NCI-H2081 treated with DMSO at 0.1 percent for 48 hours (cell line): ENCODE measurements around the gene SMIM38.

Experiments used
- DNase-seq: peaks from one replicate; lab custom pipeline; 2025; lab: John Stamatoyannopoulos, UW

SMIM38 gene

DNA sequence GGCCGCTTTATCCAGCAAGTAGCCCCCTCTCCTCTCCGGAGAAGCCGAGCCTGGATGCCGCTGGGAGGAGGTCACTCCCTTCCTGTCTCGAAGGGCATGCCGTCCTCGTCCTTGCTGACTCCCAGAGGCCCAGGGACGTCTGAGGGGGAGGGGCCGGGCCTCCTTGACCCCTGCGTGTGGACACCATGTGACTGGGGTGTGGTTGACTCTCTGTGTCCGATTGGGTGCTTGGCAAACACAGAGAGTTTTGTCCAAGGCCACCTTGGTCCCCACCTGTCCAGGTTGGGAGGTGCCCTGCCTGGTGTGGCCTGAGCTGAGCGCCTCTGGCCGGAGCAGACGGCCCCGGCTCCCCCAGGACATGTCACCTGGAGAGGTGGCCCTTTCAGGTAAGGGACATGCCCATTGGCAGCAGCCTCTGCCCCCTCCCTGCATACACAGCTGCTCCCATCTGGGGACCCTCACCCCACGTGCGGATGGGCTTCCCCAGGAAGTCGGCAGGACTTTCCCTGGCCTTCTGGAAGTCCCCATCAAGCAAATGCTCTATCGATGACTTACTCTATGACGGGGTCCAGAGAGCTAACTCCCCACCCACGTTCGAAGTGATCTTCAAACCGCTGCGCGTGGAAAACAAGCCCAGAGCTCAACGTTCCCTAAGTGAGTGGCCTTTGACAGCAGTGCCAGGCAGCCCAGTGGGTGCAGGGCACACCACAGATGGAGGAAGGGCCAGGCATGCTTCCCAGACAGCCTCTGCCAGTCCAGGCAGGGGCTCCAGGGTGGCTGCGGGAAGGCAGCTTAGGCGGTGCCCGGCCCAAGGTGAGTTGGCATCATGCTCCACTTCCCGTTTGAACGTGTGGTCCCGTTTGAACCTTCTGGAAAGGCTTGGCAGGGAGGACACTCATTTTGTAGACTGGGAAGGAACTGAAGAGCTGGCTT lies at the start of gene SMIM38:
Gene SMIM38, plus strand, starts transcription at position 634 of the 933 bp plus-strand sequence. CDS start 1,912 bp downstream, outside the sequence.
- DNase-seq = no peak

DNA sequence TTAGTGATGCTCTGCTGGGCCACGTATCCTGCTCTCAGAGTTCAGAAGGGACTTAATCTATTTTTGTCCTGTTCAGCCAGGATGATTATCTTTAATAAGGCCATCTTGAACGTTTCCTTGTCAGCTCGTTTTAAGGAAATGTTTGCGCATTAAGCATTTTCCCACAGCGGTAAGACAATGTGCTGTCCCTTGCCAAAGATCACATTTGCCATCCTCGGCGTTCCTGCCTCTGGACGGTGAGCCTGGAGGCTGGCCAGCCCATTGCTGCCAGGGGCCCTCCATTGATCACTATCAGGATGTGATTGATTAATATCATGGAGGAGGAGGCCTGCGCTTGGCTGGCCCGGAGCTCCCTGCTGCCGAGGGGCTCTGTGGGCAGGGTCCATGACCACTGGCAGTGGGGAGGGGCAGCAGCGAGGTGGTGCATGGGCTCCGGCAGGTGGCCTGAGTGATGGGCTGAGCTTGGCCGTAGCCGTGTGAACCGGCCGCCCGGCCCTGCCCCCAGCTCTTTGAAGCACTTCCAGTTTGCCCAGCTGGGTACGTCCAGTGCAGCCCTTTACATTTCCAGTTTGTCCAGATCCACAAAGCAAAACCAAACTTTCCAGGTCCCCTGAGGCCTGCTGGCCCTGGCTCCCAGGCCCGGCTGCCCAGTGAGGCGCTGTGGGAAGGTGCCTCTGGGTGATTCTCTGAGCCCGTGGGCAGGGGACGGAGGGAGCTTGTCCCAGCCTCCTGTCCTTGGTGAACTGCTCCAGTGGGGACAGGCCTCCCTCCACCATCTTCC lies 49.5 kb upstream of the SMIM38 start:
- no peak for DNase-seq

DNA sequence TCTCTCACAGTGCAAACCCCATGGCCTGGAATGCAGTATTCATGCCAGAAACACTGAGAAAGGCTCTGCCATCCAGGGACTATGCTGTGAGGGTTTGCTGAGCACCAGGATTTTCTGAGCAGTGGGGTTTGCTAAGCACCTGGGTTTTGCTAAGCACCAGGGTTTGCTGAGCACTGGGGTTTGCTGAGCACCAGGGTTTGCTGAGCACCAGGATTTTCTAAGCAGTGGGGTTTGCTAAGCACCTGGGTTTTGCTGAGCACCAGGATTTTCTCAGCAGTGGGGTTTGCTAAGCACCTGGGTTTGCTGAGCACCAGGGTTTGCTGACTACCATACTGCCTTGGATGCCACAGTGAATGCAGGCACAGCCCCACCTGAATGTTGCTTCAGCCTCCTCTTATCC lies 48.3 kb upstream of the SMIM38 start:
- DNase-seq = no peak

DNA sequence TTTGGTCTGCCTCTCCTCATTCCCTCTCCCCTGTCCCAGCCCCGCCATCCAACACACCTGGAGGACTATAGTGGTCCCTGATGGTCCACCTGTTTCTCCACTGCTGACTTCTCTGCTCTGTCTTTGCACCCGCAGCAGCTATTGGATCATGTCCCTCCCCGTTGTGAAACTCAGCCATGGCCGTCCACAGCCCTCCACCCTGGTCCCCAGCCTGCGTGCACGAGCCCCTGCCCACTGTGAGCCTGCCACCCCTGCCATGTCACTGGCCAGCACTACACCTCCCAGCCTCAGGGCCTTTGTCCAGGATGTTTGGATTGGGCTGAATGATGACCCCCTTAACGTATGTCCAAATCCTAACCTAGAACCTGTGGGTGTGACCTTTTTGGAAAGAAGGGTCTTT lies 47.7 kb upstream of the SMIM38 start:
- DNase-seq = no peak

DNA sequence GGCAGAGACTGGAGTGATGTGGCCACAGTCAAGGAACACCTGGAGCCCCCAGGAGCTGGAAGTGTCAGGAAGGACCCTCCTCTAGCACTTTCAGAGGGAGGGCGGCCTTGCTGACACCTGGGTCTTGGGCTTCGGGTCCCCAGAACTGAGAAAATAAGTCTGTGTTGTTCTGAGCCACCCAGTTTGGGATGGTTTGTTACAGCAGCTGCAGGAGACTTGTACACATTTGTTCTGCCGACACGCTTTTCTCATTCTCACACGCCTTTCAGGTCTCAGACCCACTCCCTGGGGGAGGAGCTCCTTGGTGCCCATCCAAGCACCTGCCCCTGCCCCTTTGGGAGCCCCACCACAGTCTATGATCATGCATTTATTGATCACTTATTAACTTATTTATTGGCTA lies 47.2 kb upstream of the SMIM38 start:
- no peak for DNase-seq

DNA sequence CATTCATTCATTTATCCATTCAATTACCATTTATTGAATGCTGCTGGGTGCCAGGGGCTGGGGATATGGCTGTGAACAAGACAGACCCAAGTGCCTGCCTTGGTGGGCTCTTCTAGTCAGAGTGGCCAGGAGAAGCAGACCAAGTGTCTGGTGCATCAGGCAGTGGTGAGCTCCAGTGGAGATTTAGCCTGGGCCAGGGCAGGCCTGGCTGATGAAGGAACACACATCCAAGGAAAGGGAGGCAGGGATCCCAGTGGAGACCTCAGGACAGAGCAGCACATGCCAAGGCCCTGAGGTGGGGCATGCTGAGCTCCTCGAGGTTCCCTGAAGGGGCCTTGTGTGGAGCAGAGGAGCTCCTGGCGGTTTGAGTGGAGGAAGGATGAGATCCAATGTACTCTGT lies 46.6 kb upstream of the SMIM38 start:
- DNase-seq = no peak

DNA sequence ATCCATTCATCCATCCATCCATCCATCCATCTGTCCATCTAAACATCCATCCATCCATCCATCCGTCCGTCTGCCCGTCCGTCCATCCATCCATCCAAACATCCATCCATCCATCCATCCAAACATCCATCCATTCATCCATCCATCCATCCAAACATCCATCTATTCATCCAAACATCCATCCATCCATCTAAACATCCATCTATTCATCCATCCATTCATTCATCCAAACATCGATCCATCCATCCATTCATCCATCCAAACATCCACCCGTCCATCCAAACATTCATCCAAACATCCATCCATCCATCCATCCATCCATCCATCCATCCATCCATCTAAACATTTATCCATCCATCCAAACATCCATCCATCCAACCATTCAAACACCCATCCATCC lies 45.3 kb upstream of the SMIM38 start:
- no peak for DNase-seq

DNA sequence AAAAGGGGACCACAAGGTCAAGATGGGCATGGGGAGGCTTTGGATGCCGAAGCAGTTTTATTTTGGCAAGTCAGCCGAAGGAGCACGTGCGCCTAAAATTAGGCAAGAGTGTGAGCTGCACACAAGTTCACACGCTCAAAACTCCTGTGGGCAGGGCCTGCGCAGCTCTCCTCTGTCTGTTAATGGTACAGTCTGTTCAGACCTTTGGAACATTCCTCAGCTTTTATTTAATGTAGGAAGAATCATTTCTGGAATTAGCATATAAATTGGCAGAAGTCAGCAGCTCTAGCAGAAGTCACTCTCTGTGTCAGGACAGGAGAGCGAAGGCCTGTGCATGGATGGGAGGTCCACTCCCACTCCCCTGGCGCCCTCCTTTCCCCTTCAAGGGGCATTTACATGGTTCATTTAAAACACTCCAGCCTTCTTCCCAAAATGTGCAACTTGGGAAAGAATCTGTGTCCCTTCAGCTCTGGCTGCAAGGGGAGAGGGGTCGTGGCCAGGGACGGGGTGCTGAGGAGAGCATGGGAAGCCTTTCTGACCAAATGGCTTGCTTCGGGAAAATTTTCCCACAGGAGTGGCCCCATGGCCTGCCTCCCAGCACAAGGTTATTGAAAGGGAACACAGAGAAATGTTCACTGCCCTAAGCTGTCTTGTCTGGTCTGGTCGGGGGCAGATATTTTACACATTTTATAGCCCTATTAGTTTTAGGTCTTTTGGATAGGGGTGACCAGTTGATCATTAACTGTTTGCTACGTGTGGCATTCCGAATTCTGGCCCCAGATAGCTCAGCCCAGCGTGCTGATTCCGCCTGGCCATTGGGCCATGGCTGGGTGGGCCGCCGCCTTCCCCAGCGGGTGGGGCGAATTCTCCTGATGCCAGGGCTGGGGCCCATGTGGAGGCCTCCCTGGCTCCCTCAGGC lies 43.9 kb upstream of the SMIM38 start:
- no peak for DNase-seq

DNA sequence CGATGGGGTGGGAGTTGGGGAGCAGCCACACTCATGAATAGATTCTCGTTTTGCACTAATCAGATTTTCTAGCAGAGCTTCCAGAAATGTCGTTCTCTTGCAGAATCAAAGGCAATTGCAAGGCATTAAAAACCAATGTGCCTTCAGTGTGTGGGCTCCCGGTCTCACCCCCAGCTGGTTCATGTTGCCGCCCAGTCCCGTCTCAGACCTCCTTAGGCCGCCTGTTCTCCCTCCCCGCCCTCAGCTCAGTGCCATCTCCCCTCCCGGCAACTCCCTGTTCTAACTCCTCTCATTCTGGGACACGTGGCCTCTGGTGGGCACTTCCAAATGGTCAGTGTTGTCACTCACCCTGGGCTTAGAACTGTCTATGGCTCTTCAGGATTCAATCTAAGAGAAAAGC lies 42.5 kb upstream of the SMIM38 start:
- no peak for DNase-seq

DNA sequence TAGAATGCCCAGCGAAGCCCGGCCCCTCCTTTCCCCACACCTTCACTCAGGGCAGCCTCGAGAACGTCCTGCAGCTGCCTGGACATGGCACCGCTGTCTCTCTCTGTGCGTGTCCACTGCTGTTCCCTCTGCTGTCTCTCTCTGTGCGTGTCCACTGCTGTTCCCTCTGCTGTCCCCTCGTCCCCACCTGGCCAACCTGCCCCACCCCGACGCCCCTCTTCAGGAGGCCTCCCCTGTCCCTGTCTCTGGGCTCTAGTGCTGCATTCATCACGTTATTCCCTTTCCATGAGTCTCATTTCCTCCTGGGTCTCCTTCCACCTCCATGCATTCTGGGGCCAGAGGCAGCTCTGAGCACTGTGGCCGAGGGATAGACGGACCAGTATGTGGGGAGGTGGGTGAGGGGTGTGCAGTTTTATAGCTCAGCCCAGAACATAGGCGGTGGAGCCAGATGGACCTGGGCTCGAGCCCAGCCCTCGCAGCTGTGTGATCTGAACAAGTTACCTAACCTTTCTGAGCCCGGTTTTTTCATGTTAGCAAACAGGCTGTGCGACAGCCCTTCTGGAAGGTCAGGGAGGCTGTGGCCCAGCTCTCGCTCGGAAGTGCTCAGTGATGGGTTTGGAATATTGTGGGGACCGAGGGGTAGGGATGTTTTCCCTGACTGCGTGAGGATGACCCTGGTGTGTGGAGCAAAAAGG lies 41.9 kb upstream of the SMIM38 start:
- no peak for DNase-seq

DNA sequence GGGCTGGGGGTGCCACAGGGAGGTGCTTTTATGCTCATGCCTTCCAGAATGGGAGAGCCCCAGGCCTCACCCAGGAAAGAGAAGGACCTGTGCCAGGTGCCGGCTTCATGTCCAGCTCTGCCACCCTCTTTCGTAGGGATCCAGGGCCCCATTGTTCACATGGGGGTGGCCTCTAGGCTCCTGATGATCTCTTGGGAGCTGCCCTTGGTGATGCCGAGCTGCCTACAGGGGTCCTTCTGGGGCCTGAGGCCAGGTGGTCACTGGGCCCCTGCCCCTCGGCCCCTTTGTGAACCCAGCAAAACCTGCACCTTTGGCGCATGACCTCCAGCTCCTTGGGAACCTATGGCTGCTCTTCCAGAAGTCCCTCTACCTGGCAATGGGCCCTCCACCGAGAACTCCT lies 41.4 kb upstream of the SMIM38 start:
- no peak for DNase-seq

DNA sequence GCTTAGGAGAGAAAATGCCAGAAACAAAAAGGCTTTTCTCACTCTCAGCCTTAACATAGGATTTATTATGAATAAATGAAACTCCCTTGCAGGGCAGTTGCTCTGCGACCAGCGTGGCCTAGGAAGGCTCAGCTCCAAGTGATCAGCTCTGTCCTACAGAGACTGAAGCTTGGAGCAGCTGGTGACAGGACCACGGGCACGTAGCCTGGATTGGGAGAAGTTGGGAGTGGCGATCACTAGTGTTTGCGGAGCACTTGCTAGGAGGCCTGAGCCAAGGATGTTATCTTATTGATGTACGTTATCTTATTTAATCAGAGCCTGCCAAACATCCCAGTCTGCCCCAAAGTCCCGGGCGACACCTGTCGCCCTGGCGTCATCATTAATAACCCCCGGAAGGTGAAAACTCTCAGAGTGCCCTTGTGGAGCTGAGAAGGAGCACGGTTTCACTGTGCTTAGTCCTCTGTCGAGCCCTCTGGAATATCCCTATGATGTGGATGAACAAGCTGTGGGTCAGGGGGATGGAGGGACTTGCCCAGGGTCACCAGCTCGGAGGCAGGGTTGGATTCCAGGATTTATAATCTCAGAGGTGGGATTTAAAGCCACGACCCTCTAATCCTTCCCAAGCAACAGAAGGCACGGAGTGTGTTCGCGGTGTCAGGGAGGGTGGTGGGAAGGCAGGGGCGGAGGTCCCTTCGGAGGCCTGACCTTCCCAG lies 40.8 kb upstream of the SMIM38 start:
- DNase-seq = no peak

DNA sequence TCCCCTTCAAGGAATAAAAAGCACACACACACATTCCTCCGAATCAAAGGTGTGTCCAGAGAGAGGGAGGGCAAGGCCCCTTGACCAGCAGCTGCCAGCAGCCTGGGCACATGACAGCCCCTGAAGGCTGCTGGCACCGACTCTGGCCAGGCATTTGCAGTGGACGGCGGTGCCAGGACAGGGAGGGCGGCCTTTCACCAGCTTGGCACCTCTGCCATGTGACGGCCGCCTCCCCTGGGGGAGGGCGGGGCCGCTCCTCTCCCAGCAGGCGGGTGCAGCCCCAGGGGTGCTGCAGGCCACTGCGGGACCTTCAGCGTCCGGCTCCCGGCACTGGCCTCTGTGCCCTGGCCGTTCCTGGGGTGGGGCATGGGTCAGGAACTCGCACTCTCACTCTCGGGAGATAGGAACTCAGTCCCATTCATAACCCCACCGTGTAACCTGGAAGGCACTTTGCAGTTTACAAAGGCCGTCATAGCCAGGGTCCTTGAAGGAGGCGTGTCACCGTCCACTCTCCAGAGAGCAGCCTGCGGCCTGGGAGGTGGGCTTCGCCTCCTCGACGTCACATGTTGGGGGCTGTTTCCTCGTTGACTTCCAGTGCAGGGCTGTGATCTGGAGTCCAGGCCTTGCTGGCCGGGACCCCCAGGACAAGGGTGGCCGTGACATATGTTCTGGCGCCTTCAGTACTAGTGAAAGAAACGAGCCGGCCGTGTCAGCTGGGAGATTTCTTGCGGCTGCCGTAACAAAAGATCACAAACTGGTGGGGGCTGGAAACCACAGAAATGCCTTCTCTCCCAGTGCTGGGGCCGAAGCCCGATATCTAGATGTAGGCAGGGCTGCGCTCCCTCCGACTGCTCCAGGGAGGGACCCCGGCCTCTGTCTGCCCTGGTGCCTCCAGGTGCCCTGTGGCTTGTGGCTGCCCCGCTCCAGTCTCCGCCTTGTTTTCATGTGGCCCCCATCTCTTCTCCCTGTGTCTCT lies 39.9 kb upstream of the SMIM38 start:
- no peak for DNase-seq

DNA sequence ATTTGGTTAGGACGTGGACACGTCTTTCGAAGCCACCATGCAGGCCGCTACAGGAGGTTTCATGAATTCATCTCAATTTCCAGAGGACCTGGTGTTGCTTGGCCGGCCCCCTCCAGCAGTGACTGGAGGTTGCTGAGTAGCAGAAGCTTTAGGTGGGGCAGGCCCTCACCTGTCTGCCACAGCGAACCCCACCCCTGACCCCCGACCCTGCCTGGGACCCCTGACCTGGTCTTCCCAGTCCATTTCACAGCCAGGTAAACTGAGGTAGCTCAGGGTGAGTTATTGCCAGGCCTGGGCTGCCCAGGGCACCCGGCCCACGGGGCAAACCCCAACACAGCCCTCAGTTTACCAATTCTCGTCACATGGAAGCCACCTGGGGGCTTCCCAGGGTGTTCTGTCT lies 39.1 kb upstream of the SMIM38 start:
- no peak for DNase-seq

DNA sequence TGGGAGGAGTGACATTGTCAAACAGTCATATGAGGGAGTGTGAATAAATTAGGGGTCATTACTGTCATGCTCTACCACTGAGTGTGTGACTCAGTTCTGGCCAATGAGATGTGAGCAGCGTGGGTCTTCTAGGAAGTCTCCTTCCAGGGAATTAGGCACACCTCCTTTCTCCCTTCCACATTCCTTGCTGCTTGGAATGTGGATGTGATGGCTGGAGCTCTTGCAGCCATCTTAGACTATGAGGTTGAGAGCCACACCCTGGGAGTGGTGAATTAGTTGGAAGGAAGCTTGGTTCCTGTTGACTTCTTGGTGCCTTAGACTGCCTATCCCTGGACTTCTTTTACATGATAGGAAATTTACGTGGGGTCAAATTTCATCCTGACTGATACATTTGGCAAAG lies 36.5 kb upstream of the SMIM38 start:
- no peak for DNase-seq

DNA sequence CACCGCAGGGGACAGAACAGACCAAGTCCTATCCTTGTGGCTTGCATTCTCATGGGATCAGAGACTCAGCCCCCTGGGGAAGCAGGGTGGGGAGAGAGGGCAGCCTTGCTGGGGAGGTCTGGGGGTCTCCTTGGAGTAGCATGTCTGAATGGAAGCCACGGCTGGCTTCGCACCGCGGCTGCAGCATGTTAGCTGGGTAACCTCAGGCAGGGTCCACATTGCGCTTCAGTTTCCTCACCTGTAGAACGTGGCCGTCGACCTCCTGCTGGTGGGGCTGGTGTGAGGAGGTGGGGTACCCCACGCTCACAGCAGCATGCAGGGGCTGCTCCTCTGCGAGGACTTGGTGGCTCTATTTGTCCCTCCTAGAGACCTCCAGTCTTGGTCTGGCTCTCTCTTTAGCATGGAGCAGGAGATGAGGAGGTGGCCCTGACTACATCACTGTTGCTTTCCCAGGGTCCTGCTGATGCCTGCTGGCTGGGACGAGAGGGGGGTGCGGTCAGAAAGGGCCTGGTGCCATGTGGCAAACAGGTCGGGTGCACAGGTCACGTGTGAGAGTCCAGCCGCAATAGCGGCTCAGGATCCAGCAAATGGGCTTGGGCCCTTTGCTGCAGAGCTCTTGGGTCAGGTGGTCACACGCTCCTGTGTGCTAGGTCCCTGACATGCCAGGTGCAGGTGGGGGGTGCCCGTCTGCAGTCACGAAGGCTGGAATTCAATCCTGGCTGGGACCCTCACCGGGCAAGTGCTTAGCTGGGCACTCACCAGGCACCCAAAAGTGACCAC lies 35.4 kb upstream of the SMIM38 start:
- no peak for DNase-seq

DNA sequence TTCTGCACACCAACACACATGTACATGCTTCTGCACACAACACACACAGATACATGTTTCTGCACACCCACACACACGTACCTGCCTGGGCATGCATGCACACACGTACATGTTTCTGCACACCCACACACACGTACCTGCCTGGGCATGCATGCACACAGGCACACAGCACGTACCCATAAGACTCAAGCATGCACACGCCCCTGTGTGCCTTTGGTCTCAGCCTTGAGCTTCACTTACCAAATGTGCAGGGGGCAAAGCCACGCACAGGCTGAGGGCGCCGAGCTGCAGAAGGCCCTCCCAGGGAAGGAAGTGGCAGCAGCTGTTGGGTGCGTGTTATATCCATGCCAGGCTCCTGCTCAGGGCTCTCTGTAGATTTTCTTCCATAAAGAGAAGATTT lies 34.7 kb upstream of the SMIM38 start:
- no peak for DNase-seq

DNA sequence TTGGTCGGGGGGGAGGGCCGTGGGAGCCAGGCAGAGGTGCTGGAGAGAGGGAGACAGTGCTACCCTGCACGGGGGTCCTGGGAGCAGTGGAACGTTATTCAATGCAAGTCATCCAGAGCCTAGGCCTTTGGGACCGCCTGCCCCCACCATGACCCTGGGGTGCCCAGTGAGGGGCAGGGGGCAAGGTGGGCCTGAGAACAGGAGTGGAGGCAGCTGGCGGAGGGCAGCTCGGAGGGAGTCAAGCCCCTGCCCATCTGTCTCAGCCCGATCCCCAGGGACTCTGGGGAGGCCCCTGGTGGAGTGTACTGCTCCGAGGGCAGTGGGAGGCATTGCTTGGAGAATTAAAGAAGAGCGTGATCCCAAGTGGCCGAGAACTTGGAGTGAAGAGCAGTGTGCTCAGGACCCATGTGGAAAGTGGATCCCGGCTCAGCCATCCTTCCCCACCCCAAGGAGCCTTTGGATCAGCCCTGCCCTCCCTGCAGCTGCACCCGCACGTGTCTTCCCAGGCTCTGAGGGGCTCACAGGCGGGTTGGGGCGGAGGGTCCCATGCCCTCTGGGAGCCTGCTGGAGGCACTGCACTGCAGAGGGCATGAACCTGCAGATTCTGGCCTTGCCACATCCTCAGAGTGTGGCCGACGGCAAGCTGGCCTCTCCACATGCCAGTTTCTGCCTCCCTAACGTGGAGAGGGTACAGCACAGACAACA lies 34.0 kb upstream of the SMIM38 start:
- no peak for DNase-seq
